H9 (cell line): Measurements from ENCODE around the gene TBCK. TPM values are rescaled to one million over a fixed set of nuclear protein-coding genes. Genes with fewer than 3 reads are reported as not detected.

Experiments
- DNase-seq: peaks from one replicate; pipeline ENCODE4 v3.0.0-alpha.2; 2017
- H2AFZ ChIP-seq: one replicate; pipeline ENCODE4 v1.6.1; 2013; ENCODE audit warnings: mild to moderate bottlenecking, low read length, control low read depth, moderate library complexity
- H2AK5ac ChIP-seq: 2 replicates; pipeline ENCODE4 v1.6.1; 2013; ENCODE audit warnings: low read length, control low read depth, mixed read lengths; ENCODE audit not compliant: insufficient read length
- H2BK120ac ChIP-seq: one replicate; pipeline ENCODE4 v1.6.1; 2013; ENCODE audit warnings: low read depth, mild to moderate bottlenecking, low read length, control low read depth, inconsistent platforms; ENCODE audit not compliant: poor library complexity, severe bottlenecking
- H2BK12ac ChIP-seq: 2 replicates; pipeline ENCODE4 v1.6.1; 2013; ENCODE audit warnings: low read length, control low read depth, mixed read lengths, low read depth; ENCODE audit not compliant: insufficient read length
- H2BK15ac ChIP-seq: 2 replicates; pipeline ENCODE4 v1.6.1; 2013; ENCODE audit warnings: low read depth, low read length, control low read depth
- H2BK20ac ChIP-seq: one replicate; pipeline ENCODE4 v1.6.1; 2013; ENCODE audit warnings: low read depth, mild to moderate bottlenecking, low read length, control low read depth, inconsistent platforms; ENCODE audit not compliant: poor library complexity, severe bottlenecking
- H2BK5ac ChIP-seq: 2 replicates; pipeline ENCODE4 v1.6.1; 2013; ENCODE audit warnings: low read length, control low read depth, mixed read lengths; ENCODE audit not compliant: insufficient read length
- H3K14ac ChIP-seq: 2 replicates; pipeline ENCODE4 v1.6.1; 2013; ENCODE audit warnings: low read length, control low read depth; ENCODE audit not compliant: insufficient read depth
- H3K18ac ChIP-seq: 2 replicates; pipeline ENCODE4 v1.6.1; 2013; ENCODE audit warnings: low read depth, mild to moderate bottlenecking, mixed read lengths, low read length, control low read depth; ENCODE audit not compliant: insufficient read length
- H3K23ac ChIP-seq: 2 replicates; pipeline ENCODE4 v1.6.1; 2013; ENCODE audit warnings: low read length, control low read depth, mixed read lengths, low read depth; ENCODE audit not compliant: insufficient read length
- H3K23me2 ChIP-seq: 2 replicates; pipeline ENCODE4 v1.6.1; 2013; ENCODE audit warnings: low read depth, mild to moderate bottlenecking, mixed read lengths, low read length, control low read depth; ENCODE audit not compliant: insufficient read length, poor library complexity, severe bottlenecking
- H3K27ac ChIP-seq: 2 replicates; pipeline ENCODE4 v1.5.1; 2013; ENCODE audit warnings: low read length, control low read depth, mixed read lengths, low read depth; ENCODE audit not compliant: insufficient read length
- H3K27me3 ChIP-seq: 2 replicates; pipeline ENCODE4 v1.6.1; 2013; ENCODE audit warnings: low read length, control low read depth, inconsistent platforms; ENCODE audit not compliant: insufficient read depth
- H3K4ac ChIP-seq: 2 replicates; pipeline ENCODE4 v1.6.1; 2013; ENCODE audit warnings: low read depth, mild to moderate bottlenecking, control low read depth, inconsistent platforms, low read length, moderate library complexity
- H3K4me1 ChIP-seq: 2 replicates; pipeline ENCODE4 v1.6.1; 2013; ENCODE audit warnings: low read length, control low read depth, inconsistent platforms; ENCODE audit not compliant: insufficient read depth
- H3K4me2 ChIP-seq: 2 replicates; pipeline ENCODE4 v1.6.1; 2013; ENCODE audit warnings: low read length, control low read depth, mixed read lengths; ENCODE audit not compliant: insufficient read length, insufficient read depth
- H3K56ac ChIP-seq: 2 replicates; pipeline ENCODE4 v1.6.1; 2013; ENCODE audit warnings: low read depth, mild to moderate bottlenecking, mixed read lengths, low read length, control low read depth; ENCODE audit not compliant: insufficient read length
- H3K79me1 ChIP-seq: 2 replicates; pipeline ENCODE4 v1.6.1; 2013; ENCODE audit warnings: low read depth, mild to moderate bottlenecking, moderate library complexity, low read length, control low read depth, inconsistent platforms; ENCODE audit not compliant: insufficient read depth, poor library complexity, severe bottlenecking
- H3K79me2 ChIP-seq: 2 replicates; pipeline ENCODE4 v1.6.1; 2013; ENCODE audit warnings: low read length, control low read depth, inconsistent platforms; ENCODE audit not compliant: insufficient read depth
- H3K9ac ChIP-seq: 2 replicates; pipeline ENCODE4 v1.6.1; 2013; ENCODE audit warnings: low read length, control low read depth, mixed read lengths; ENCODE audit not compliant: insufficient read length; ENCODE audit errors: extremely low read depth
- H3K9me3 ChIP-seq: one replicate; pipeline ENCODE4 v1.6.1; 2013; ENCODE audit warnings: low read depth, low read length, inconsistent platforms; ENCODE audit not compliant: control insufficient read depth
- H3T11ph ChIP-seq: one replicate; pipeline ENCODE4 v1.6.1; 2013; ENCODE audit warnings: mild to moderate bottlenecking, low read length, control low read depth, inconsistent platforms
- H4K20me1 ChIP-seq: one replicate; pipeline ENCODE4 v1.6.1; 2013; ENCODE audit not compliant: control insufficient read depth, insufficient read length, insufficient read depth
- H4K5ac ChIP-seq: 2 replicates; pipeline ENCODE4 v1.6.1; 2013; ENCODE audit warnings: low read depth, mild to moderate bottlenecking, mixed read lengths, low read length, control low read depth; ENCODE audit not compliant: insufficient read length
- H4K8ac ChIP-seq: replicated peaks from 2 replicates; pipeline ENCODE4 v1.6.1; 2013; ENCODE audit warnings: low read length, control low read depth, mixed read lengths, low read depth; ENCODE audit not compliant: insufficient read length
- H4K91ac ChIP-seq: 2 replicates; pipeline ENCODE4 v1.6.1; 2013; ENCODE audit warnings: low read depth, mild to moderate bottlenecking, moderate library complexity, mixed read lengths, low read length, control low read depth; ENCODE audit not compliant: insufficient read length
- H3K27ac Mint-ChIP-seq, 3 experiments: 2 replicates in 2 of 3; 3 replicates in 1 of 3; pipeline ENCODE4 v1.8.0; 2020 to 2021; ENCODE audit warnings: mixed read lengths in 3 of 3, mild to moderate bottlenecking in 1 of 3, moderate library complexity in 1 of 3
- H3K27me3 Mint-ChIP-seq: 2 replicates; pipeline ENCODE4 v1.8.0; 2021; ENCODE audit warnings: low read depth, mild to moderate bottlenecking, moderate library complexity, mixed read lengths
- H3K36me3 Mint-ChIP-seq, 3 experiments: 2 replicates in 2 of 3; 3 replicates in 1 of 3; pipeline ENCODE4 v1.8.0; 2020 to 2021; ENCODE audit warnings: low read depth in 3 of 3, mixed read lengths in 3 of 3; ENCODE audit not compliant: insufficient read depth in 1 of 3
- H3K4me1 Mint-ChIP-seq, 2 experiments: 2 replicates each; pipeline ENCODE4 v1.8.0; 2020; ENCODE audit warnings: mixed read lengths in 2 of 2
- H3K4me3 Mint-ChIP-seq, 2 experiments: 2 replicates in 1 of 2; 3 replicates in 1 of 2; pipeline ENCODE4 v1.8.0; 2020 to 2021; ENCODE audit warnings: mild to moderate bottlenecking in 2 of 2, mixed read lengths in 2 of 2, moderate library complexity in 1 of 2
- H3K9me3 Mint-ChIP-seq, 2 experiments: 2 replicates in 1 of 2; 3 replicates in 1 of 2; pipeline ENCODE4 v1.8.0; 2020; ENCODE audit warnings: mild to moderate bottlenecking in 2 of 2, mixed read lengths in 2 of 2, moderate library complexity in 1 of 2
- CTCF ChIP-seq: fragments of 200-600 bp; sonication (generic); conservative IDR thresholded peaks from 3 replicates; pipeline ENCODE4 v1.8.0; 2021; ENCODE audit warnings: antibody characterized with exemption, mild to moderate bottlenecking
- WGBS: extraction: QIAGEN DNeasy Blood & Tissue Kit; methylation state at CpG from one replicate; pipeline ENCODE4 v1.1.7; 2013; ENCODE audit warnings: missing lambda C conversion rate, low lambda C conversion rate, mixed read lengths; ENCODE audit not compliant: insufficient read length; ENCODE audit errors: extremely low coverage; 5-methylcytosine and 5-hydroxymethylcytosine counted together
- total RNA-seq: library from RNA; stranded (reverse); gene quantifications from 2 replicates; pipeline ENCODE4 v1.2.1, GENCODE V29; 2021

TBCK gene
- total RNA-seq, 1 experiment from 2014 or later: 22.1 TPM

GRCh38 chr4:106046083-106046482 is 269.9 kb downstream of the TBCK start:
- H3K79me1 ChIP-seq: no peaks in the 10 kb centered on the region
- no peak for TF ChIP-seq CTCF
- no peak overlapping the region for H2BK5ac ChIP-seq
- no peaks in the 10 kb centered on the region for H3K9me3 ChIP-seq
- Mint-ChIP-seq H3K9me3 (no peaks in the 10 kb centered on the region), H3K27me3 (no peaks in the 10 kb centered on the region), H3K27ac (no peak overlapping the region), H3K4me1 (peaks cover 3 to 6% of the 10 kb centered on the region in 2 experiments), H3K36me3 (no peaks in the 10 kb centered on the region; a peak in 1 of 7 replicates), H3K4me3 (no peak overlapping the region)
- H3K27me3 ChIP-seq: no peaks in the 10 kb centered on the region
- H4K8ac ChIP-seq: no peak overlapping the region
- no peak overlapping the region for H2BK15ac ChIP-seq
- DNase-seq: no peak
- no peak overlapping the region for H3K4ac ChIP-seq
- H3K4me2 ChIP-seq: no peak overlapping the region
- H3K27ac ChIP-seq: no peak overlapping the region
- H4K91ac ChIP-seq: no peak overlapping the region
- H3K9ac ChIP-seq: no peak overlapping the region
- no peaks in the 10 kb centered on the region for H3K79me2 ChIP-seq
- no peaks in the 10 kb centered on the region for H3K23me2 ChIP-seq
- no peak overlapping the region for H3K56ac ChIP-seq
- H2BK120ac ChIP-seq: no peak overlapping the region
- H3T11ph ChIP-seq: no peak overlapping the region
- WGBS: no CpG with 5 or more reads among the region's 3 CpGs
- H2AK5ac ChIP-seq: no peak overlapping the region
- no peaks in the 10 kb centered on the region for H3K4me1 ChIP-seq
- no peak overlapping the region for H2AFZ ChIP-seq
- no peak overlapping the region for H3K14ac ChIP-seq
- H2BK12ac ChIP-seq: no peak overlapping the region
- H3K18ac ChIP-seq: no peak overlapping the region
- H2BK20ac ChIP-seq: no peak overlapping the region
- H3K23ac ChIP-seq: no peak overlapping the region
- no peak overlapping the region for H4K5ac ChIP-seq
- H4K20me1 ChIP-seq: no peaks in the 10 kb centered on the region
